ENCODE data around the gene PRLR.
"Not testable (repeated sequence)": the region's sequence is repeated elsewhere in the genome, so short reads cannot be mapped to it uniquely, and the experiment has no call there.

The PRLR gene

DNA sequence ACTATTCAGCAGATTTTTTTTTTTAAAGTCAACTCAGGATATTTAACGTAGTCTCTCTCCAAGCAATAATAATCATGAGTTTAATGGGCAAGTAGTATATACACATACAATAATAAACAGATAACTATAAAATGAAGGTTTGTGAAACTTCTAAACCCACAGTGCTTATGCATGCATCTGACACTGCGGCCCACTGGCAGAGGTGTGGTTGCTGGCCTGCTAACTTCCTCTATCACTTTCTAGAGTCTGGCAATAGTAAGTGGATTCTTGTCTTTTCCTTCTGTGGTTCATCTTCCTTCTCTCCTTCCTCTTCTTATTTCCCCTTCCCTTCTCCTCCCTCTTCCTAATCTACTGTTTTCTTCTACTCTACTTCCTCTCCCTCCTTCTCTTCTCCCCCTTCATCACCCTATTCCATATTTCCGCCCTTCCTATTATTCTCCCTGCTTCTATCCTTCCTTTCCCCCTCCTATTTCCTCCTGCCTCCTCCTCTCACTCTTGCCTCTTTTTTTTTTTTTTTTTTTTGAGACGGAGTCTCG lies 164.0 kb downstream of the PRLR start:
- DNase-seq = no peak

DNA sequence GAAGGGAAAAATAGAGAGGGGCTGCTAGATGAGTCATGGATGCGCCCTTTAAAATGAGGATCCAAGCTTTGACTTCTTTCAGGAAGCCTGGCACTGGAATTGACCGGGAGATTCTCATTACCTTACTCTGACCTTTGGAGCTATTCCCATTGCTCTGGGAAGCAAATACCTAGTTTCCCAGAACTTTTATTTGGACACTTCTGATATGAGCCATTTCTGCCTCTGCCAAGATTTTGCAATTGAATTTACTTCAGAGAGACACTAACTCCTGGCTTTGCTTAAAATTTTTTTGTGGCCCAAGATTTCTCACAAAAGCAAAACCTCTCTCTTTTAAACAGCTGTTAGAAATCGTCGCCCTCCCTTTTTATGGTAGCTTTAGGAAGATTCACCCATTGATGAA lies 166.9 kb downstream of the PRLR start:
- no peak for DNase-seq

DNA sequence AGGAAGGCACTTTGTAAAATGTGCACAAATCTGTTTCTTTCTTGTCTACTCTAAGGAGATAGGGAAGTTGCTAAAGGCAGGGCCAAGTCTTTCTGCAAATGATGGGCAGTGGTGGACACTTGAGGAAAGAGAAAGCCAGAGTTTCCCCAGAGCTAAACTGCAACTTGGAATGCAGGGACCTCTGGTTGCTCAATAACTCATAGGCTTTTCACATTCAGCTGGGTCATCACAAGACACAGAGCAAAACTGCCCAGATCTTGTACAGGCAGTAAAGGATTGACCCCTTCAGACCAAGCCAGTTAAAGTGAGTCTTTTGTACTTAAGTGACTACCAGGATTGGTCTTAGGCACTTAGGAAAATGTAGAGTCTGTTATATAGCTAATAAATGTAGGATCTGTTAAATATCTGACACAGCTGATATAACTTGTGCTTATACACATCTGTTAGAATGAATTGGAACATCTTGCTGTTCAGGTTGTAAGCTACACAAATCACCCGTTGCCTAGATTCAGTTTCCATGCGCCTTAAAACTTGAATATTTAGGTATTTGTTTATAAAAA lies 169.0 kb downstream of the PRLR start:
- DNase-seq = no peak

DNA sequence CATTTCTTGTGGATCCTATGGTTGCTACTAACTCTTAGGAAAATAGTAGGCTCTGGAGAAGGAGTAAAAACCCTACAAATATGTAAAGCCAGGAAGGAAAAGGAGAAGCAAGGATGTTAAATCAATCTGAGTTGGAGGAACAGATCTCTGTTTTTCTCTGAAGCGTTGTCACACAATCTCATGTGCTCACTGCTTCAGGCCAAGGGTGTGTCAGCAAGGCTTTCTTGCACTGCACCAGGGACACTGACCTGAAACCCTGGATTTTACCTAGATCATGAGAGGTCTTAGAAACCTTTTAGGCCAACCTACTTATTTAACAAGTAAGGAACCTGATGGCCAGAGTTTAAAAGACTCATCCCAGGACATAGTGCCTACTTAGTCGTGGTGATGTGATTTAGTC lies 170.1 kb downstream of the PRLR start:
- DNase-seq = no peak

DNA sequence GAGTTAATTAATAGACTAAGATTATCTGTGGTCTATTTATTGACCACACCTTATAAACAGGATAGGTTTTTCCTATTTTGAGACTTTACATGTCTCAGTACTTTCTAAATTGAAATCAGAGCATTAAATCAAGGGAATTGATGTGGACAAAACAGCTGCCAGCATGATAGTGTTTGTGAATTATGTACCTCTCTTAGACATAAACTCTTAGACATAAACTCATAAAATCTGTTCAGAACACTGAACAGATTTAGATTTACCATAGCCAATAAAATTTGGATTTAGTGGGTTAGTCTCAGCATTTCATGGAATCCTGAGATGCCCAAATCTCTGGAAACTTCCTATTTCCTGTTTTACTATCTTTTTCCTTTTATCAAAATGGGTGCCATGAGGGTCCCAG lies 171.0 kb downstream of the PRLR start:
- DNase-seq = no peak

DNA sequence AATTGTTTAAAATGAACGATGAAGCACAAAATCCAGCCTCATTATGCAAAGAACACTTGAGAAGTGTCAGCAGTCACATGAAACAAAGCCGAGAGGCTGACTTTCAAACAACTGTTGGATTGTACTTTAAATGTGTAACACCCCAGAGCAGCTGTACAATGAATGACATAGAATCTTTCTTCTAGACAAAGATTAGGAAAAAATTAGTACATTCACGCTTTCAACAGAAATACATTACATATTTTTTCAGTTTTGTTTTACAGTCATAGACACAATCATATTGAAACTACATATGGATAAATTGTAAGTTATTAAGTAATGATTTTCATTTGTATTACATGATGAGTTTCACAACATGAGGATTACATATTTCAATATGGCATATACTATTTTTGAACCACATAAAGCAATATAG lies 171.9 kb downstream of the PRLR start:
- DNase-seq = no peak

DNA sequence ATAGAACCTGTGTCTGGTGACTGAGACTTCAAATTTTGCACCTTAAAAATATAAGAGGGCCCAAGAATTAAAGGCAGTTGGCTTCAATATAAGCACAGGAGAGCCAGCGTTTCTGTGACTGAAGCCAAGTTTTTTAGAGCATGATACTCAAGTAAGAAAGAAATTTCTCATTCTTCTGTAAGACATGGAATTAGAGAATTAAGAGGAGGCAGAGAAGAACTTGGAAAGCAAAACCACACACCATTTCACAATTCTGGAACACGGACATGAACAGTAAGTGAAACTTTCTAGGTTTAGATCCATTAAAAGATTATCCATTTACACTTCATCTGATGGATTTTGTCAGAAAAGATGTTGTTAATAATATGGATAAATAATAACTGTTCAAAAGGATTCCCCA lies 173.6 kb downstream of the PRLR start:
- no peak for DNase-seq

DNA sequence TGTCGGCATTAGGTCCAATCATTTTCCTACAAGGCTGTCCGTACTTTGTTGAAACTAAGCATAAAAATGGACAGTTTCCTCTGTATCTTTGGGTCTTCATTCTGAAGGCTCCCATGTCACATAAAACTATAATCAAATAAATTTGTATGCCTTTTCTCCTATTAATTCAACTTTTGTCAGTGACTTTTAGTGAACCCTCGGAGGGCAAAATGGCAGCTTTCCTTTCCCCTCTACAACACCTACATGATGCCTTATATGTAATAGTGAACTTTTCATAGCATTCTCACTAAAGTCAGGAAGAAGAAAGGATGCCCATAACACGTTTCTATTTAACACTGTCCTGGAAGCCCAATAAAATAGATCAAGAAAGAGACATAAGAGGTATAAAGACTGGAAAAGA lies 177.4 kb downstream of the PRLR start:
- DNase-seq = no peak

DNA sequence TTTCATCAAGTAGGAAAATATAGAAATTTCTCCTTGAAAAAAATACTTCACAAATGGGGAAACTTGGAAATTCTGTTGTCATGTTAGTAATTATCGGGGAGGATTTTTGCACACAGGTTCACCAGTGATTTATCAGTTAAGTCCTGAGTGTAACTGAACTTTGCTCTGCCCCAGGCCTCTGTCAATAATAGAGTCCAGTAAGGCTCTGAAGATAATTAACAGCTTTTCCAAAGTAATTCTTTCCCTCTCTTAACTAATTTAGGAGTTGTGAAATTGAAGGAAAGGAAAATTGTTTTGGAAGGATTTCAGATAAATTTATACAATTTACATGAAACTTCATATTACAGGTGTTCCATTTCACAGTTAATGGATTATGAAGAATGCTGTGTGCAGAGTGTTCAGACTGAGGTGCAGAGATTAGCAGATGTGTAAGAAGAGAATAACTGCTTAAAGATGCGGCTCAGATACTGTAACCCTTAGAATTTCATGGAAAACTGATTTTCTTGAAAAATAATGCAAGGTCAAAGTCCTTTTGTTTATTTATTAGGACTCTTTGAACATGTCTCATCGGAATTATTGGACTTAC lies 179.7 kb downstream of the PRLR start:
- no peak for DNase-seq

DNA sequence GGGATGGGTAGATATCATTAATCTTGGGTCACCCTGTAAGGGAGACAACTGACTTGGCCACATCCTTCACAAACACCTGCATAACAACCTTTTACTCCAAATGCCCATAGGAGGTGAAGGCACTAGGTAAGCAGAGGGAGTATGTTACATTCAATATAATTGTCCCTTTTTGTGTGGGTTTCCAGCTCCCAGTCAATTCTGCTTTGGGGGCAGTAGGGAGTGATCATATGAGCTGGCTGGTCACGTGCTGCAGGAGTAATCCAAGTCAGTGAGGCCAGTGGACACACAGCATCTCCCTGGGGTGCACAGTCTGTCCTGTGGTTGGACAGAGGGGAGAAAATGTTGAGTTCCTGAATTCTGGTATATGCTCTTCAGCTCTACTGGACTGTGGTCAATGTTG lies 181.4 kb downstream of the PRLR start:
- DNase-seq = no peak

DNA sequence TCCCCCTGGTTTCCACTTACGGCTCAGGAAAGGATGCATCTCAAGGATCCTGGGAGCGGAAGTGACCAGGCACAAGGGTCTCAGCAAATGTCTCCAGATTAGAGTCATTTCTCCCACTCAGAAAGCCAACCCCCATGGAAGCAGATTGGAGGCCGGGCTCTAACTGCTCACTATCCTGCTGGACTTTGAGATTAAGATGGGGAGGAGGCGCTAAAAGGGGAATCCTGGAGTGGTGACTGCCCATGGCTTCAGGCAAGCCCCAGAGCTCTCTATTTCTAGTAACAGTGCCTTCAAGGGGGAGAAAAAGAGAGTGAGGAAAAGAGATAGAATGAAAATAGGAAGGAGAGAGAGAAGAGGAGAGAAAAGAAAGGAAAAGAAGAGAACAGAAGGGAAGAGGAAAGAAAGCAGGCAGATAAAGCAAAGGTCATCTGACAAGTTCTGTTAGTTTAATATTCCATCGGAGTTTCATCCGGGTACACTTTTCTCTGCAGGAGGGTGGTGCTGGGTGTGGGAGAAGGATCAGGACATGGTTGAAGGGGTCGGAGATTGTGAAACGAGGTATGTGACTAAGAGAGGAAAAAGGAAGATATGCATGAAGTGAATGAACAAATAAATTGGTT lies 182.4 kb downstream of the PRLR start, which contains the start of gene AGXT2:
AGXT2 (minus strand) TSS at position 165 of the 620 bp plus-strand sequence; CDS start at position 108, 57 bp downstream.
- no peak for DNase-seq

DNA sequence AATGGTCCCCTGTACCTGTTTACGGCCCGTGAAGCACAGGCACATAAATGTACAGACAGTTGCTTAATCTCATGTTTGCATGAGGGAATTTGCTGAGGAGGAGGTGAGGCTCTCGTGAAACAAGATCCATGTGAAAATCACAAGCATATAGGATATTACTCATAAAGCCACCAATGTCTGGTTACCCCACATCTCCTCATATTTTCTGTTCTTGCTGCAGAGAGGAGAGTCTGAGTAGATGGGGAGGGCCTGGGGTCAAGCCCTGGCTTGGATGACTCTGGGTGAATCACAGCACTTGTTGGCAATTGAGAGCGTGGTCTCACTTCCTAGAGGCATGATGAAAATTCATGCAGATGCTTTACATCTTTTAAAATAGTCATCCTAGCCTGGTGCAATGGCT lies 183.5 kb downstream of the PRLR start:
- DNase-seq = no peak

DNA sequence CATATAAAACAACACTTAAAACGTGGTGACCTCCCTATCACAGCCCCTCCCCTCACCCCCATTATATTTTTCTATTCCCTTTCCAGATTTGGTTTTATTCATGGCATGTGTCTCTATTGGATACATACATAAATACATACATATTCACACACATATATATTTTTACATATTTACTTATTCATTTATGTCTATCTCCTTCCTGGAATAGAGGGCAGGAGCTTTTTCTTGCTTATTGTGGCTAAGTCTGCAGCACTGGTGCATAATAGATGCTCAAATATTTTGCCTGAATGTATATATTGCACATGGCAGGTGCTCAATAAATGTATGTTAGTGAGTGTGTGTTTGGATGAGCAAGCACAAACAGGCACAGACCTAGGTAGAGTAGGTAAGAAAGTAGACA lies 185.0 kb downstream of the PRLR start:
- DNase-seq = no peak

DNA sequence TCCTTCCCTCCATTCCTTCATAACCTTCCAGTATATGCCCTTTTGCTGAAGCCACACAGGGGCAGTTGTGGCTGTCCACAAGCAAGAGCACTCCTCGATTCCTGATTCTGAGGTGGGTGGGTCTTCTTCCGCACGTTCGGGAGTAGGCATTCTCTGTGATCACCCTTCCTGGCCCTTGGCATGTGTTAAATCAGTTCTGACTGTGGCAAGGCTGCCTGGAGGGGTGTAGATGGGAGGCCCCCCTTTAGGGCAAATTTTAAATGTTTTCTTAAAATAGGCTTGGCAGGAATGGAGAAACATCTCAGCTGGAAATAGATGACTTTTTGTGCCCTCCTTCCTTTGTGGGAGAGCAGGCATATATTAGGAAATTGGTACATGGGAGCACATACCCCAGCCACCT lies 185.6 kb downstream of the PRLR start:
- DNase-seq = no peak

DNA sequence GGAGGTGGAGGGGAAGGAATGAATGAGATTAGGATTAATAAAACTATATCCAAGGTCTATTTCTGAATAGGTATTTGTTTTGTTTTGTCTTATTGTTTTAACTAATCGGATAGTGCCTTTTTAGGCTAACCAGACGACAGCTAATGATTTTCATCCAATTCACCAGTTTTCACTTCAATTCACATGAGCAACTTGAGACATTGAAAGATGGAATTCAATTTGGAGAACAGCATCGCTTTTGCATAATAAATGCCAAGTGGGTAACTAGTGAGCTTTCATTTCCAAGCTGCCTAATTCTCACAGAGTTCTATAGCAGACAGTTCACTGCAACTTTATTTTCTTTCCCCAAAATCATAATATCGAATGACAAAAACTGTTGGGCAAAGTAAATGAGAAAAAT lies 187.5 kb downstream of the PRLR start:
- no peak for DNase-seq

DNA sequence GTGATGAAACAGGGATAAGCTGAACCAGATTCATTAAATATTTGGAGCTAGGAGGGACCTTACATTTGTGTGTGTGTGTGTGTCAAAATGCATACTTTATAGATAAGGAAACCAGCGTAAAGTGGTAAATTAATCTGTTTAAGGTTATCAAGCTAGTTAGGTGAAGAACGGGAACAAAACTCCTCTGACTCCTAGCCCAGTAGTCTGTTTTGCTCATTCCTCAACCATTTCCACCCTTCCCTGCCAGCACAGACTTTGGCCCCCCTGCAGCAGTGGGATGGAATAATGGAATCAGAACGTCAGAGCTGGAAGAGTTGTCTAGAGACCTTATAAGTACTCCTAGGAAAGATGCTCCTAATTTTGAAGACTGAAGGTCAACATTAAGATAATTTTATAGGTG lies 189.0 kb downstream of the PRLR start:
- DNase-seq = no peak

DNA sequence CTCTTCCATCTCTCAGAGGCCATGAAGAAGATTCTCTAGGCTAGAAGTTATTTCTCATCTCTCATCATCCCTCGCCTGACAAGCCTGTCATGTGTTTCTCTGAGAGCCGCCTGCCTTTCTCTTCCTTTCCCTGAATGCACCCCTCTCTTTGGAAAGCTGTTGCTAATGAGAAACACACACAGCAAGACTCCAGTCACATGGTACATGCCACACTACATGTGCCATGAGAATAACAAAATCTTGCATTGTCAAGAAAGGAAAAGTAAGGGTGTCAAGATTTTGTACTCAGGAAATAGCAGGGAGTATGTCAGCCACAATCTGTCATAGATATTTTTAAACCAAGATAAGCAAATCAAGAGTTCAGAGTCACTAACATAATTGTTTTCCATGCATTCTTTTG lies 191.4 kb downstream of the PRLR start:
- no peak for DNase-seq

DNA sequence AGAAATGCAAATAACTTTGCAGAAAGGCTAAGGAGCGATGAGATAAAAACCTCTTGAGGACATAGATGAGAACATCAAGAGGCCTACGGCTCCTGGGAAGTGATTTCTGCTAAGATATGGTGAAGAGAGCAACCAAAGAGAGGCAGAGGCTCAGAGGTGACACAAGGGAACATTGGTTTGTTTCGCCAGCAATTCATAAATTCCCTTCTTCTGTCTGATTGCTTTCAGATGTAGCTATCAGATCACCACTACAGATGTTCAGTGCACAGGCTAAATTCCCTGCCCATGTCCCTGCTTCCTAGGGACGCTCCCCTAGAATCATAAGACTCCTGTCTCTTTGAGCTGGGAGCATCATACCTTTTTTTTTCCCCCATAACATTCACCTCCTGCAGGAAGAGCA lies 193.8 kb downstream of the PRLR start:
- DNase-seq = no peak

DNA sequence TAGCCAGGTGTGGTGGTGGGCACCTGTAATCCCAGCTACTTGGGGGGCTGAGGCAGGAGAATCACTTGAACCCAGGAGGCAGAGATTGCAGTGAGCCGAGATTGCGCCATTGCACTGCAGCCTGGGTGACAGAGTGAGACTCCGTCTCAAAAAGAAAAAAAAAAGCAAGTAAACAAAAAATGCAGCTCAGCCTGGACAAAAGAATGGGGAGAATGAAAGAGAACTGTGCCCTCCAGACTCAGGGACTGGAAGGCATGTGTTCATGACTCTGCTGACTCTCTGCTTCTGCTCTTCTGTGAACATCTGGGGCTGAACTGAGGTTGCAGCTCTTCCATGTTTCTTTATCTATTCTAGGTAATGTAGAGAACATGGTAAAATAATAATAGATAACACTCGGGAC lies 194.4 kb downstream of the PRLR start:
- DNase-seq = not testable (repeated sequence)

DNA sequence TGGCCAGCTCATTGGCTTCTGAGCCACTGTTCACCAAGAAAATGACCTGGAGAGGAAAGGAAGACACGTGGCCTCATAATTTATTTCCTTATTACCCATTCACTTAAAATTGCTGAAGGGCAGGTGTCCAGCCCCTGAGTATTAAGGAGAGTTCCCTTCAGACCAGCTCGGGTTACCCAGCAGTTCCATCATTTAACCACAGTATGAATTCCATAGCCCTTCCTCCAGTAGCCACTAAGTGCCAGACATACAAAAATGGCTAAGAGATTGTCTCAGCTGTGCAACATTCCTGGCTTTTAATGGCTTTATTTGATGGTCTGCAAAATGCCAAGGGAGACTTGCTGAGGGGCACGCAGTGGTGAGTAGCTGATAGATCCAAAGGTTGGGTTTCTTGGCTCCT lies 195.0 kb downstream of the PRLR start:
- no peak for DNase-seq

DNA sequence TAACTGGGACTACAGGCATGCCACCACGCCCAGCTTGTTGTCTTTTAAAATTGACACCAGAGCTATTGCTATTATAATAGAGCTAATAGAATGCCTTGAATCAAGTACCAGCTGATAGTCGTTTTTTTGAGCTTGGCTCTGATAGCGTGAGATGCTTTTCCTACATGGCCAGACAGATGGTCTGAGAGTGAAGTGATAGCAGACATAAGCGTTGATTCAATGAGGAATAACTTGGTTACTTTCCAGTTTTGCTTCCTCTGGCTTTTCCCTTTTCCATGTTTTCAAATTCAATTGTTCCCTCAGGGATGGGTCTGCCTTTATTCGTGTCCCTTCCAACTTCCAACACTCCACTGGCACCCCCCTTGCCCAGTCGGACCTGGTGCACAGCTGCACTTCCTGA lies 197.9 kb downstream of the PRLR start:
- no peak for DNase-seq

DNA sequence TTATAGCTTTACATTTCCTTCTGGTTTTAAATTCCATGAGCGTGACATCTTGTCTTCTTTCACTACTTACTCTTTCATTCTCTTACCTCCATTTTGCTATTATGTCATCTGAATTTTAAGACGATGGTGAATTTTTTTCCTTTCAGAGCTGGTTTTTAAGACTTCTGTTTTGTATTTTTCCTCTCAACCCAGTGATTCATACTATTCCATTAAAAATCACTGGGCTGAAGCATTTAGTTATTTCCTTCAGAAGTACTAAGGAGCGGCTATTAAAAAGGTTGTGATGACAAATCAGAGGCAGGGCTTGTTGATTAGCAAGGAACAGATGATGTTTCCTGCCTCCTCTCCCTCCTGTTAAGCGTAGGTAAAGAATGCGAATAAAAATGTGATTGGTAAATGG lies 199.0 kb downstream of the PRLR start:
- DNase-seq = no peak

DNA sequence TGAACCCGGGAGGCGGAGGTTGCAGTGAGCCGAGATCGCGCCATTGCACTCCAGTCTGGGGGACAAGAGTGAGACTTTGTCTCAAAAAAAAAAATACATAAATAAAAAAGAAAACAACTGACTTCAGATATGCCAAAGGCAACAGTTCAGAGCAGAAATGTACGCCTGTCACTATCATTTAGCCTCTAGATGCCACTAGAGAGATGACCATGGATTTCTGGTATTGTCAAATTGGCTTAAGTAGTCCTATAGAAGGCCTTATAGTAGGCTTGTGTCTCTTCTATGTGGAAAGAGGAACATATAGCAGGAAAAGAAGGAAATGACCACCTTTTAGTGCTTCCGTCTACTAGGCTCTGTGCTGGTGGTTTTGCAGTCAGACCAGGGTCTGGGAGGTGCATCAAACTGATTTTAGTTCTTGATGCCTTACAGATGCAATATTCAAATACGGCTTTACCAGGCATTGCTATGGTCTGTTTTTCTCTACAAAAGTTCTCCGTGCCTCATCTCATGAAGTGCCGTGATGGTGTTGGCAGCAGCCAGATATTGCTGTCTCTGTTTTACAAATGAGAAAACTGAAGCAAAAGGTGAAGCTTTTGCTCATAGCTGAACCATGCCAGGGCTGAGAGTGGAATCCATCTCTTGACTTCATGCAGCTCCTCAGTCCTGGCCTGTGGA lies 199.7 kb downstream of the PRLR start:
- DNase-seq = no peak

DNA sequence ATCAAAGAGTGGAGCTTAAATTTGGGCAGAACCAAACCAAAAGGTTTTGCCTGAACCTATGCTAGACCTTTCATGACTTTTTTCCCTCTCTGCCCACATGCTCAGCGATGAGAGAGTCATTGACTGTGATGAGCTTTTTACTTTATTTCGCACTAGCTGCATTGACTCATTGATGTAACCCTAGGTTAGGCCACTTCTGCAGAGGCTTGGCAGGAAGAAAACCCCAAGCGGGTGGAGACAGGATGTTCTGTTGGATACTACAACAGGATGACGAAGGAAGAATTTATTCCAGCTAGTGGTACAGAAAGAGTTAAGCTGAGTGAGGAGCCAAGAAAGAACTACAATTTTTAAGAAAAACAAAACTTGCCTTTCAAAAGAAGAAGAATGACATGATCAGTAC lies 201.0 kb downstream of the PRLR start:
- no peak for DNase-seq
